ENCODE data around the gene SPATA9. TPM values are rescaled to one million over a fixed set of nuclear protein-coding genes. Genes with fewer than 3 reads are reported as not detected.
A peak's percentile ranks its signal among the peaks of the same experiment; 100 is the strongest.
"Not testable (repeated sequence)": the region's sequence is repeated elsewhere in the genome, so short reads cannot be mapped to it uniquely, and the experiment has no call there.

Gene SPATA9
- total RNA-seq, 1 donor from 2014 or later, result 0.74 TPM

DNA sequence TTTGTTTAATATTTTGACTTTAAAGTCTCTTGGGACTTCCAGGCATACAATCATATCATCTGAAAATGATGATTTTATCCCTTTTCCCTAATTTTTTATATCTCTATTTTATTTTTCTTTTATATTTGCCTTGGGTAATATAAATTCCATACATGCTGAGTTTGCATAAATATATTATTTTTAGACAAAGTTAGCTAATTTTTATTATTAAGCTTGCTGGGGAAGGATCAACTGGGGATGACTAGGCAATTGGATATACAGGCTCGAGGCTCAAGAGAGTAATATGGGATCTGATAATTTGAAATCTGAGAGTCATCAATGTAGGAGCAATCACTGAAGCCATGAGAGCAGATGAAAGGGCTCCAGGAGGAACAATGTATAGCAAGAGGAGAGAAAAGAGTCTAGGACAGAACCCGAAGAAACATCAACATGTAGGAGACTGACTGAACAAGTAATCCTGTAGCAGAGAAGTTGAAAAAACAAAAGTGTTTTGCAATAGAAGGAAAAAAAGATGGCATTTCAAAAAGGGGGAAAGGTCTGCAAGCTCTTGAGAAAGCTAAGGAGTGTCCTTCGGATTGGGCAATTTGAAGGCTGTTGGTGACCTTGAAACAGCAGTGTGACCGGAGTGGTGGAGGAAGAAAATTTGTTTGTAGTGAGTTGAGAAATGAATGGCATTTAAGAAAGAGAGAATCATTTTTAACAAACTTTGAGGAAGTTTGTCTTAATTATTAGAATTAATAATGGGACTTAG lies 31.3 kb upstream of the SPATA9 start:
- H3K36me3 Mint-ChIP-seq, result peaks cover 7% of the 10 kb centered on the region
- no peak overlapping the region for H3K4me3 Mint-ChIP-seq
- no peak for DNase-seq (ENCODE audit: low spot score in 2 of 2, unreplicated experiment in 2 of 2)
- no peaks in the 10 kb centered on the region for H3K27me3 Mint-ChIP-seq (ENCODE audit: low read depth)
- peaks cover 28% of the 10 kb centered on the region for H3K4me1 Mint-ChIP-seq
- H3K9me3 Mint-ChIP-seq, result peaks cover 4% of the 10 kb centered on the region
- no peak for TF ChIP-seq CTCF (IDR thresholded peaks at IDR 0.05; ENCODE audit: unreplicated experiment)
- peak overlapping the region; percentile 1 for H3K27ac Mint-ChIP-seq

DNA sequence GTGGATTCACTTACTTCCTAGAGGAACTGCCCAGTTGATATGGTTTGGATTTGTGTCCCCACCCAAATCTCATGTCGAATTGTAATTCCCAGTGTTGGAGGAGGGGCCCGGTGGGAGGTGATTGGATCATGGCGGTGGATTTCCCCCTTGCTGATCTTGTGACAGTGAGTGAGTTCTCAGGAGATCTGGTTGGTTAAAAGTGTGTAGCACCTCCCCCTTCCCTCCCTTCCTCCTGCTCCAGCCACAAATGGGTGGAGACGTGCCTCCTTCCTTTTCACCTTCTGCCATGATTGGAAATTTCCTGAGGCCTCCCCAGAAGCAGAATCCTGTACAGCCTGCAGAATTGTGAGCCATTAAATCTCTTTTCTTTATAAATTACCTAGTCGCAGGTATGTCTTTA lies 30.5 kb upstream of the SPATA9 start:
- H3K4me3 Mint-ChIP-seq; H3K27ac Mint-ChIP-seq; H3K9me3 Mint-ChIP-seq; H3K27me3 Mint-ChIP-seq (ENCODE audit: low read depth); H3K36me3 Mint-ChIP-seq; DNase-seq (ENCODE audit: low spot score in 2 of 2, unreplicated experiment in 2 of 2): not testable (repeated sequence)
- H3K4me1 Mint-ChIP-seq, result peaks cover 28% of the 10 kb centered on the region

GRCh38 chr5:95712347-95712958 lies 29.7 kb upstream of the SPATA9 start:
- no peak overlapping the region for H3K4me3 Mint-ChIP-seq
- no peaks in the 10 kb centered on the region for H3K27me3 Mint-ChIP-seq (ENCODE audit: low read depth)
- no peak for DNase-seq (ENCODE audit: low spot score in 2 of 2, unreplicated experiment in 2 of 2)
- H3K27ac Mint-ChIP-seq, result peak overlapping the region; percentile 81
- peaks cover 34% of the 10 kb centered on the region for H3K4me1 Mint-ChIP-seq
- peaks cover 4% of the 10 kb centered on the region for H3K9me3 Mint-ChIP-seq
- peaks cover 7% of the 10 kb centered on the region for H3K36me3 Mint-ChIP-seq
- no peak for TF ChIP-seq CTCF (IDR thresholded peaks at IDR 0.05; ENCODE audit: unreplicated experiment)

GRCh38 chr5:95711501-95712346 lies 28.9 kb upstream of the SPATA9 start:
- Mint-ChIP-seq H3K4me3 (peak overlapping the region; percentile 62), H3K36me3 (peaks cover 7% of the 10 kb centered on the region), H3K4me1 (peaks cover 41% of the 10 kb centered on the region), H3K27ac (peak overlapping the region; percentile 94), H3K9me3 (peaks cover 4% of the 10 kb centered on the region), H3K27me3 (ENCODE audit: low read depth) (no peaks in the 10 kb centered on the region)
- TF ChIP-seq CTCF (IDR thresholded peaks at IDR 0.05; ENCODE audit: unreplicated experiment), result no peak
- no peak for DNase-seq (ENCODE audit: low spot score in 2 of 2, unreplicated experiment in 2 of 2)

GRCh38 chr5:95710651-95711500 lies 28.1 kb upstream of the SPATA9 start:
- H3K4me1 Mint-ChIP-seq, result peaks cover 41% of the 10 kb centered on the region
- peak overlapping the region; percentile 62 for H3K4me3 Mint-ChIP-seq
- not testable (repeated sequence) for DNase-seq (ENCODE audit: low spot score in 2 of 2, unreplicated experiment in 2 of 2); H3K36me3 Mint-ChIP-seq; H3K9me3 Mint-ChIP-seq; H3K27me3 Mint-ChIP-seq (ENCODE audit: low read depth)
- peak overlapping the region; percentile 94 for H3K27ac Mint-ChIP-seq

DNA sequence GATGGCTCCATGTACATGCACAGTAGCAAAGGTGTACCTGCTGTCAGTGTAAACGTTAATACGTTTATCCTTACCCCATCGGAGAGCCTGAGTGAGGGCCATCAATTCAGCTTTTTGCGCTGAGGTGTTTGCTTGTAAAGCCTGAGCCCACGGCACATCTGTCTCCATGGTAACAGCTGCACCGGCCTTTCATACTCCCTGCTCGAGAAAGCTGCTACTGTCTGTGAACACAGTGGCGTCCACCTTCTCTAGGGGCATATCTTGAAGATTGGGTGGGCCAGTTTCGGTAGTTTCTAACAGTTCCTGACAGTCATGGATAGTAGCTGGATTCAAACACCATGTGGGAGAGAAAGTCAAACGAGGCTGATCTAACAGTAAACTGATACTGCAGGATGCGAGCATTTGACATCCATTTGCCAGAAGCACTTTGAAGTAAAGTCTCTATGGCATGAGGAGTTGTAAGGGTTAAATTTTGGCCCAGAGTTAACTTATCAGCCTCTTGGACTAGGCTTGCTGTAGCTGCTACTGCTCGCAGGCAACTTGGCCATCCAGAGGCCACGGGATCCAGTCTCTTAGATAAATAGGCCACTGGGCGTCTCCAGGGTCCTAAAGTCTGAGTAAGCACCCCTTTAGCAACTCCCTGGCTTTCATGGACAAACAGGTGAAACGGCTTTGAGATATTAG lies 27.3 kb upstream of the SPATA9 start:
- Mint-ChIP-seq H3K9me3 (peaks cover 4% of the 10 kb centered on the region), H3K27me3 (ENCODE audit: low read depth) (no peaks in the 10 kb centered on the region), H3K27ac (peak overlapping the region; percentile 53), H3K36me3 (peaks cover 3% of the 10 kb centered on the region), H3K4me3 (no peak overlapping the region), H3K4me1 (peaks cover 41% of the 10 kb centered on the region)
- DNase-seq (ENCODE audit: low spot score in 2 of 2, unreplicated experiment in 2 of 2), result no peak
- no peak for TF ChIP-seq CTCF (IDR thresholded peaks at IDR 0.05; ENCODE audit: unreplicated experiment)

Data from mesothelial cell of epicardium (in vitro differentiated cells).